ENCODE results near the gene SENP8.
"Not testable (repeated sequence)": the region's sequence is repeated elsewhere in the genome, so short reads cannot be mapped to it uniquely, and the experiment has no call there.

Gene SENP8

DNA sequence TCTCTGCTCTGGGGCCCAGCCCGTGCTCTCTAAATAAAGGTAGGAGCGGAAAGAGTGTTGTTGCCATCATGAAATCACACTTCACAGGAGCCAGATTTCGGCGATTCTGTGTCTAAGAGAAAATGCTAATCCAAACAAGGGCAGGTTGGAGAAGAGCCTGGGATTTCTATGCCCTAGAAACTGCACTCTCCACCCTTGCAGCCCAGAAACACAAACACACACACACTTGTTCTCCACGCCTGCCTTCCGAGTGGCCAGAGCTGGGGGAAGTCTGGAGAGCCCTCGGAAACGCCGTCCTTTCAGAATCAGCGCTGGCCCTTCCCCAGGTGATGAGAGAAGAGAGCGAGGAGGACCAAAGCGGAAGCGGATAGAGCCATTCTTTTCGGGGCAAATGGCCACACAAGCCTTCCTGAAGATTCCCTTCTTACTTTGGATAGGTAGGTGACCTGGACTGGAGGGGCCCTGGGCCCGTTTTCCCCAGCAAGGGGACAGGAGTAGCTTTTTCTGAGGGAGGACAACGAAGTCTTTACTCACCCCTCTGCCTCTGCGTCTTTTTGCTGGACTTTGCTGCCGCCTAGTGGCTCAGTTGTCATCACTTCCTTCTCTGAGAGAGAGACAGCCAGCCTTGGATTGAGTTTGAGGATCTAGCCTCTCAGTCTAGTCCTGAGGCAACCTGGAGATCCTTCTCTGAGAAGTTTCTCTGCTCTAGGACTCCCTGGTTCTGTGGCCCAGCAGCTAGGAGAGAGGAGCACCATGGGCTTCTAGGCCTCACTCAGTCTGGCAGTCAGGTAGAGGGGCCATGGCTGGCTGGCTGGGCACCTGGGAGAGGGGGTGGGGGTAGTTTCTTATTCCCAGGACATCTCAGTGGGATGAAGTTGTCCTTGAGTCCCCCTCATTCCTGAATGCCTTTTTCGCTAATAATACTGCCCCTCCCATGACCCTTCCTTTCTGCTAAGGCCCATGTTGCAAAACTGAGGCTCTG is 37.7 kb downstream of the SENP8 start:
- peak; percentile 81 for DNase-seq (ENCODE audit: low spot score)

DNA sequence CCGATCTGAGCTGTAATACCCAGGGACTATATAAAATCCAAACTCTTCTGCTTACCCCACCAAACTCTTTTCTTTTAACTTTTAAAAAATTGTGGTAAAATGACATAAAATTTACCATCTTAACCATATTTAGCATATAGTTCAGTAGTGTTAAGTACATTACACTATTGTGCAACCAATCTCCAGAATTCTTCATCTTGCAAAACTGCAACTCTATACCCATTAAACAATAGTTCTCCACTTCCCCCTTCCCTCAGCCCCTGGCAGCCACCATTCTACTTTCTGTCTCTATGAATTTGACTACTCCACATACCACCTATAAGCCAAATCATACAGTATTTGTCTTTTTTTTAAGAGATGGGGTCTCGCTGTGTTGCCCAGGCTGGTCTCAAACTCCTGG is 38.7 kb downstream of the SENP8 start:
- DNase-seq (ENCODE audit: low spot score) = no peak

DNA sequence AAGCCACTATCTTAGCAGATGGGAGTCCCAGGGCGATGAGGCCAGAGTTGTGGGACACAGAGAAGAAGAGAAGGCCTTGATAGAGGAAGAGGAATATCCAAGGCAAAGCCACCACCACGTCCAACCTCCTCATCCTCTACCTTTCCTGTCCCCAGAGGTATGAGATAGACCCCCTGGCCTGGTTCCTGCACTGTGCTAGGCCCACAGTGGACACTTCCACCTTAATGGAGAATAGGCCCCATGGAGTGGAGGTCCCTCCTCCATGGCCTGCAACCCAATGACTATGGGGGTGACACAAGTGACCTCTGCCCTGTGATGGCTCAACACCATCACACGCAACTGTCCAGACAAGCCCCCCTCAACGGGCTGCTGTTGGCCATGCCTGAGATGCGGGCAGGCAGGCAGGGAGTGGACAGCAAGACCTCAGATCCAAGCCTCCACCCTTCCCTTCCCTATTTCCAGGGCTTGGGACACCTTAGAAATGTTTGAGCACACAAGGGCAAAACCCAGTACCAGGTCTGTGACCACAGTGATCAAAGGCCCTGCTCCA is 42.6 kb downstream of the SENP8 start:
- DNase-seq (ENCODE audit: low spot score) = no peak

DNA sequence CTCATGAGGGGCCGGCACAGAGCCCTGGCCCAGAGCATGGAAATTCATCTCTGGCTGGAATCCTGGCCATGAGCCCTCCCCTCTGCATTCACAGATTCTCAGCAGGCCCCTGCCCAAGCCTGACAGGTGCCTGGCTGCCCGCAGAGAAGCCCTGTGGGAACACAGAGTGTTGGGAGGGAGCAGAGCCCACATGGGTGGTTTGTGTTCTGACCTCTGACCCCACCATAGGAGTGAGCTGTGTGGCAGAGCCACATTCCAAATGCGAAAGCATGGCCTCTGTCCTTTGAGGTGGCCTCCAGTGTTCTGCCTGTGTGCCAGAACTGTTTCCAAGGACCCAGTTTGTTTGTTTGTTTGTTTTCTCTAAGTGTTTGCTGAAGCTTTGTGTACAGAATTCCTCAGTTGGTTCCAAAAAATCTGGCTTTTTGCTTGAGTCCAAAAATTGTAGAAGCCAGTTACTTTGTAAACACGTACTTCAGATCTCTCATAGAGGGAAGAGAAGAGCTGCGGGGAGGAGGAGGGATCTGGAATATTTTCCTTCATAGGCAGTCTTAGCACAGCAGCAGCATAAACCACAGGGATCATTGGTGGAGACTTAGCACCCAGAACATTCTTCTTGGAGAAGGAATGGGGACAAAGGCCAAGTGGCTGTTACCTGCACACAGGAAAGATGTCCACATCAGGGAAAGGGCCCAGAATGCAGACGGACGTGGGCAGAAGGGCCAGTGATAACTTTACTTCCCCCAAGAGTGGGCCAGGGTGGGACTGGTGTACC is 43.3 kb downstream of the SENP8 start:
- DNase-seq (ENCODE audit: low spot score) = no peak

DNA sequence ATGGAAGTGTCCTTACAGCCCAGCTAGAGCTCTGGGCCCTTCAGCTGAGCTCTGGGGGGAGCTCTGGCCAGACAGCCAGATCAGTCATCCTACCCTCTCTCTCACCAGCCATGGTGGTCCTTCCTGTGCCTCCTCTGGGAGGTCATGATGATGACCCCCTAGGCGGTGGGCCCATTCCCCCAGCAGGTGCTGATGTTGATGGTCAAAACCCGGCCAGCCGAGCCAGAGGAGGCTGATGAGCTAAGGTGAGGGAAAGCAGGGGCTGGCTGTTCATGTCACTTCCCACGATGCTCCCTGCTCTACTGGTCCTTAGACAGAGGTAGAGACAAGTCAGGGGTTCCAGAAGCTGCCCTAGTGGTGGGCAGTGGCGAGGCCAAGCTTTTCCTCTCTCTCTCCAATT is 44.4 kb downstream of the SENP8 start:
- no peak for DNase-seq (ENCODE audit: low spot score)

DNA sequence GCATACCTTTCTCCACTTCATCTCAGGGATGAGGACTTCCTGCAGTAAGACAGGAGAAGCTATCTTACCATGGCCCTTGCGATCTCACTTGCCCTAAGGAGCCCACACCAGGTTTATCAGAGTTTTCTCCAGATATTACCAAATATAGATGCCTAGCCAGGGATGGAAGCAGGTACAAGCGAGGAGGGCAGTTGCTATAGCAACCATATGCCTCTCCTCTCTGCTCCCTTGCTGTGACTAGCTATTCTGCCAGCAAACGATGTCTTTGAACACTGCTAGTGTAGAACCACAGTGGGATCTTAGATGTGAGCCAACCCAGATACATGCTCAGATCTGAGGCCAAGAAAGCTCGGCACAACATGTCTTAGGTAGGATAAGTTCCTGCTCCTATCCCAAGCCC is 45.5 kb downstream of the SENP8 start:
- no peak for DNase-seq (ENCODE audit: low spot score)

DNA sequence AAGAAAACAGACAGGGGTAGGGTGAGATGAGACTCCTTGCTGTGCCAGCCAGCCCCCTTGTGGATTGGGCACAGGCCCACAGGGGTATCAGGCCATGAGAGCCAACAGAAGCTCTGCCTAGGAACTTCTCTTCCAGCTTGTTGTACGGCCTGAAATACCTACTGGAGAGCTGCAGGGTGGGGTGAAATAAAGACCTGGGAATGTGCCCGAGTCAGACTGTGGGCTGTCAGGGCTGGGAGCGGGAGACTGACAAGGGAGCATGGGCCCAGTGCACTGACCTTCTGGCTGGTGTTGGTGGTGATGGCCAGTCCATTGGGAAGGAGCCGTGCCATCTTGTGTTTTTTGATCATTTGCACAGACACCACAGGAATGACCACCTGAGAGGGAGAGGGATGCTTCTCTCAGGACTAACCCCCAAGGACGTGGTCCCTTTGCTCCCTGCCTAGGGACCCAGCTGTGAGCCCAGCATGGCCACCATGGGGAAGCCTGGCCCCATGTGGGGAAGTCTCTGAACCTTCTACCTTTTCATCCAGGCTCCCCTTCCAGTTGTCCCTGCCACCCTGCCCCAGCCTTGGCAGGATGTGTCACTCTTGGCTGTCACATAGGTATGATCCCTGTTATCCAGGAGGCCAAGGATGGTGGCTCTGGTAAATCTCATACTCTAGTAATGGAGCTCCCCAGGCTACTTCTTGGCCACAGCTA is 48.7 kb downstream of the SENP8 start:
- DNase-seq (ENCODE audit: low spot score) = no peak

DNA sequence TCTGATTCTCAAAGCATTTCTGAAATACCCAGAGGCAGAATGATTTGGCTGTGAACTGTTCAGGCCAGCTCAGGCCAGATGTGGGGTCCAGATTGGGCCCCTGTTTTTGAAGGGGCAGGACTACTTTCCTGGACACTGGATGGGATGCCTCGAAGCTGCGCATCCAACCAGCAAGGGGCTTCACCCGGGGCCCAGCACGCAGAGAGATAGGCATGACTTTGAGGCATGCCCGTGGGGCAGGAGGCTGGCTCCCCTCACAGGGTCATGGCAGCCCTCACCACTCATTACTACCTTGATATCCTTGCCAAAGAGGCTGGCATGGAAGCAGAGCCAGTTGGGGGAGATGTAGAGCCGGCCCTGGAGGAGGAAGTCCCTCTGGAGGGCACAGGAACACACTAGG is 49.2 kb downstream of the SENP8 start:
- DNase-seq (ENCODE audit: low spot score) = no peak

DNA sequence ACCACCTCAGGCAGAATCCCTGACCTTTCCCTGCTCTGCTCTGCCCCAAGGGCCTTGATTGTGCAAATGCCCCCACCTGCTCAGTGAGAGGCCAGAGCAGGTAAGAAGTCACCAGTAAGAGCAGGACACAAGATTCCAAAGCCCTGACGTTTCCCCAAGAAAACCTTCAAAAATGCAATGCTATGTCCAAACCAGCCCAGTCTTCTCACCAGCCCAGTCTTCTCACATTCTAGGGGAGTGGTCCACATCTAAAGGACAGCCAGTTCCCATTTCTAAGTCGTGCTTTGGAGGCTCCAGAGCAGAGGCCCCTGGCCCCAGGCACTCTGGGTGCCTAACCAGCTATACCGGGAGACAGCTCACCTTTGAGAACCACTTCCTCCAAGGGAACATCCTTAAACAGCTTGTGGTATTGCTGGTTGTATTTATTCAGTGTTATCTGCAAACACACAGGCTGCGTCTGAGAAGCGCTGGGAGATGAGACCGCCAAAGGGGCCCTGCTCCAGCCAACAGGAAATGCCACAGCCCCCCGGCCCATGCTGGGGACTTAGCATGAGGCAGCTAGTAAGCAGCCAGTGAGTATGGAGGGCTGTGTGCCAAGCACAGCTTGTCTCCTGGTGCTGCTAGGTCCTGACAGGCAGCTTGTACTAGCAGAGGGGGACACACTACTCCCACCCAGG is 50.1 kb downstream of the SENP8 start:
- DNase-seq (ENCODE audit: low spot score) = no peak

DNA sequence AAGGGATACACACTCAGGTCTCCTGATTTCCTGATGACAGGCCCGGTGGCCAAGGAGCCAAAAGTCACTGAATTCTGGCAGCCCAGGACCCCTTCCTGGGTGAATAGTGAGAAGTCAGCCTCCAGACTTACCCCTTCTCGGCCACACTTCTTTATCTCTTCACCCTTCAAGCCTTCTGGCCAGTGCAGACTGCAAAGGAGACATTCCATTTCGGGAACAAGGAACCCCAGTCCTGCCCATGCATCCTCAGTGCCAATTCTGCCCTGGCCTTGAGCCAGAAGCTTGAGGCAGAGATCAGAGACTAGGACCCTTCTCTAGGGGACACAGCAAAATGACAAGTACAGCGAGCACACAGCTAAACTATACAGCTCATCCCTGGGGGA is 50.6 kb downstream of the SENP8 start:
- no peak for DNase-seq (ENCODE audit: low spot score)

DNA sequence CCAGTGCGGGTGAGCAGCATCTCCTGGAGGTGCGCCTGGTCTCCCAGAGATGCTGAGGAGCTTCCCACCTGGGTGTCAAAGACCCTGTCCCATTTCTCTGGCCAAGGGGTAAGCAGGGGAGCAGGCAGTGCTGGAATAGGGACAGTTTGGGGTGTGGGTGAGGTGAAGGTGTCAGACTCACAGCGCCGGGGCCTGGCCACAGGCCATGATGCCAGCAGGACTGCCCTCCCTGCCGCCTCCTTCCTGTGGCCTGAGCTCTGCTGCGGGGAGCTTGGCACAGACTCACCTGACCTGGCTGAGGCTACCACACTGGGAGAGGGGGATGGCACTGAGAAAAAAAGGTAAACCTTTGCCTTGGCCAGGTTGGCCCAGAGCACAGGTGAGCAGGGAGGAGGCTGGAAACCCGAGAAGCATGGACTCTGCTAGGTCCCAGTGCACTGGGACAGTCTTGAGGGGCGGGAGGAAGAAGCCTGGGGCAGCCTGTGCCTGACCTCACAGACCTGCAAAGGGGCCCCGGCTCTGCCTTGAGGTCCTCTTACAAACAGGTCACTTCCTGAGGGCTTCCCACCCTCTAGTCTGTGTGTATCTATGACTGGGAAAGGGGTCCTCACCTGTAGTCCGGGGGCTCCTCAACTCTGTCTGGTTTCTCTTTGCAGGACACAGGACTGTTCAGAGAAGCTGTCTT is 51.2 kb downstream of the SENP8 start:
- DNase-seq (ENCODE audit: low spot score) = no peak

DNA sequence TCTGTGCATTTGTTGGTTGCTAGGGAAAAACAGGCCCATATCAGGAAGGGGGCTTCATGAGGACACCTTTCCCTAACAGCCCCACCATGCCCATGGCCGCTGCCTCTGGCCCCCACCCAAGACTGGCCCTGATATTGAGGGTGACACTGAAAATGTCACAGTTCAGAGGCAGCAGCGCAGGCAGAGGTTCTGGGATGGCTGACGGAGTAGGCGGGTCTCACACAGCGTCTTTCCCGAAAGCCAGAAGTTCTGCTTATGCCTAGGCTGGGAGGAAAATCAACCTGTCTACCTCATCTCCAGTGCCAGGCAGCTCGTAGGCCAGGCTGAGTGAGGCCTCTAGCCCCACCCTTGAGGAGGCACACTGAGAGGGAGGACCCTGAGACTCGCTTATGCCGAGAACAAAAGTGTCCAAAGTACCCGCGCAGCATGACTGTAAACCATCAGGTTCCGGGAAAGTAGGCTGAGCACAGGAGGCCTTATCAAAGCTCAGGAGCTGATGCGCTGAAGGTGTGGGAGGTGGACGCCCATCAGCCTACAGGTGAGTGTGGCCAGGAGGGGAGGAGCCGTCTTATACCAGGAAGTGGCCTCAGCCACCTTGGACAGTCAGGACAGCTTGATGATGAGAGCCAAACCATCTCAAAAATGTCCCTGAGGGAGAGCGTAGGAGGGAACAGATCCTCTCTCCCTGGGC is 51.9 kb downstream of the SENP8 start:
- DNase-seq (ENCODE audit: low spot score) = no peak

DNA sequence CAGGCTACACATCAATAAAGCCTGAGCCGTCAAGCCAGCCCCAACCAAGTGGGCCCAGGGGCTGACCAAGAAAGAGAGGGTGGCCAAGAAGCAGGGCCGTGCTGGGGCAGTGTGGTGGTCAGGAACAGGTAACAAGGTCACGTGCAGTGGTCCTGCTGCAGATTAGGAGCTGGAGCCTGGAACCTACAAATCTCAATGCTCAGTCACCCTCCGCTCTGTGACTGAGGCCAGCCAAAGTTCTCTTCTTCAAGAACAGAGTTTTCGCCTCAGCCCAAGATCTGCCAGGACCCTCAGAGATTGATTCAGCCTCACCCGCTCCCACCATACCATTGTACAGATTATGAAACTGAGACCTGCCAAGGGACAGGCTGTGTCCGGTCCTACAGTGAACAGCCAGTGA is 52.5 kb downstream of the SENP8 start:
- no peak for DNase-seq (ENCODE audit: low spot score)

DNA sequence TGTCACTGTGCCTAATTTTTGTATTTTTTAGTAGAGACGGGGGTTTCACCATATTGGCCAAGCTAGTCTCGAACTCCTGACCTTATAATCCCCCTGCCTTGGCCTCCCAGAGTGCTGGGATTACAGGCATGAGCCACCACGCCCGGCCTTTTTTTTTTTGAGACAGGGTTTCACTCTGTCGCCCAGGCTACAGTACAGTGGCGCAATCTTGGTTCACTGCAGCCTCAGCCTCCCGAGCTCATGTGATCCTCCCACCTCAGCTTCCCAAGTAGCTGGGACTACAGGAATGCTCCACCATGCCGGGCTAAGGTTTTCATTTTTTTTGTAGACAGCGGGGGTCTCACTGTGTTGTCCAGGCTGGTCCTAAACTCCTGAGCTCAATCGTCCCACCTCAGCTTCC is 53.8 kb downstream of the SENP8 start:
- not testable (repeated sequence) for DNase-seq (ENCODE audit: low spot score)

DNA sequence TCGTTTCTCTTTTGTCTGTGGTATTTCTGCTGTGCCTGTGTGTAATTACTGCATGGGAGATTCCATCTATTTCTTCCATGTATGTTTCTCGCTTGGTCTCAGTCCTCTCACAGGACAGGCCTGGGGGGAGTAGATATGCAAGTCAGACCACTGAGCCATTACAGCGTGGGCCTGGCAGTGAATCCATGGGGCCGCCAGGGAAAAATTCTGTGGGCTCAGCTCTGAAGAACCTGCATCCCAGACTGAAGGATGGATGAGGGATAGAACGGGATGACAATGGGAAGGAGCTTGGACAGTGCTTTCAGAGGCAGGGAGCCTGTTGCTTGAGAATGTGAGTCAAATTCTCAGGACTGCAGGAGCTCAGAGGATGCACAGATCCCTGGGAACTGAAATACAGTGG is 54.6 kb downstream of the SENP8 start:
- DNase-seq (ENCODE audit: low spot score) = no peak

DNA sequence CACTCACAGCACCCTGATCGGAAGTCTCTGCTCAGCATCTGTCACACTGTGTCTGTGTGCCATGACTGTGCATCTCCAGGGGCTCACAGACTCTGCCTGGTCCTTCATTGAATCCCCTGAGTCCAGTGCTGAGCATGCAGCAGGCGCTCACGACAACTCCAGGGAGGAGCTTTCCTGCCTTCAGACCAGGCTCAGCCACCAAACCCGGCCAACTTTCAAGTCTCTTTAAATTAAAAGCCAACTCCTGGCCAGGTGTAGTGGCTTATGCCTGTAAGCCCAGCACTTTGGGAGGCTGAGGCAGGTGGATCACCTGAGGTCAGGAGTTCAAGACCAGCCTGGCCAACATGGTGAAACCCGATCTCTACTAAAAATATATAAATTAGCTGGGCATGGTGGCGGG is 55.2 kb downstream of the SENP8 start:
- DNase-seq (ENCODE audit: low spot score) = no peak

DNA sequence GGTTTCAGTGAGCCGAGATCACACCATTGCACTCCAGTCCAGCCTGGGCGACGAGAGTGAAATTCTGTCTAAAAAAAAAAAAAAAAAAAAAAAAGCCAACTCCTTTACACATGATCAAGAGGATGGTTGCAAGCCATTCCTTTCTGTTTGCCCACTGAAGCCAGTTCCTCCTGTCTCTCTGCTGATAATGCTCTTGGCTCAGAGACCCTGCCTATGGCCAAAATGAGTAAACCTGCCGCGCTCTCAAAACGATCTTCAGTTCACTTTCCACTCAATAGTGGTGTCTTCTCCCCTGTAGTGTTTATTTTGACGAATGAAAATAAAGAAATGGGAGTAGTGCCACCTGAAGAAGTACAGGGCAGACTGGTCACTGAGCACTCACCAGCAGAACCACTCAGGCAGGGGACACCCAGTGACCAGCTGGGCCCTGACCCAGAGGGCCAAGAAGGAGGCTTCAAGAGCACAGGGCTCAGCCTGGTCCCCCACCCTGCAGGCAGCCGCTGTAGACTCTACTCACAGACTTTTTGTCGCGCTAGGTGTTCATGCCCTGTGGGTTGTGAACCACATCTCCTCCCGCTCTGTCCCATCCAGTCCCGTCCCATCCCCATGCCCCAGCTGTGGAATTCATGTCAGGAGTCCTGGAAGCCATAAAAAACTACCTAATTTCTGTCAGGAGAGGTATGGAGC is 55.8 kb downstream of the SENP8 start:
- no peak for DNase-seq (ENCODE audit: low spot score)

DNA sequence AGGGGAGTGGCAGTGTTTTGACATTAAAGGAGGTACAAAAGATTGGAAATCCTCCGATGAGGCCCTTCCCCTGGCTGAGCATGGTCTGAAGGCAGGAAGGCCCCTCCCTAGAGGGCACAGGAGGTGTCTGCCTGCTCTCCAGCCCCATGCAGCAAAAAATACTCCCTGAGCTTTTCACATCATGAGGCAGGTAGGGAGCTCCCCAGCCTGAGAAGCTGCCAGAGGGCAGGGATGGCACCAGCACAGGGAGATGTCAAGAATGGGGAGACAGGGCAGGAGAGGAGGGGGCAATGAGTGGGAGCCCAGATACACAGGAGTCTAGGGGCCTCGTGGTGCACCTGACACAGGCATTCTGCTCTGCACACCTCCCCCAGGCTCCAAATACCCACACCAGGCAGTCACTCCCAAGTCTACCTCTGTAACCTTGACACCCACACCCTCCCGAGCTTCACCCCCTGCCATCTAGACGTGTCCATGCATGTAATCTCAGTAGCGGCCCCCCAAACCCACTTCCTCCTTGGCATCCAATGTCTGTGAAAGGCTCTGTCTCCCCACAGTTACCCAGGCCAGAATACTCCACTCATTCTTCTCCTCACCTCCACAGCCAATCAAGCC is 56.5 kb downstream of the SENP8 start:
- DNase-seq (ENCODE audit: low spot score) = no peak
